Stimulated activated CD8-positive, alpha-beta memory T cell treated with anti-CD3 and anti-CD28 coated beads, Interleukin-7, amount 100 ng/mL, for 4 hours (primary cell): ENCODE results near the gene CPT1A.

Experiments used
- DNase-seq, 2 donors: peaks; one replicate each; pipeline ENCODE4 v3.0.0-alpha.2; 2020; ENCODE audit warnings: low read depth in 2 of 2

CPT1A gene

DNA sequence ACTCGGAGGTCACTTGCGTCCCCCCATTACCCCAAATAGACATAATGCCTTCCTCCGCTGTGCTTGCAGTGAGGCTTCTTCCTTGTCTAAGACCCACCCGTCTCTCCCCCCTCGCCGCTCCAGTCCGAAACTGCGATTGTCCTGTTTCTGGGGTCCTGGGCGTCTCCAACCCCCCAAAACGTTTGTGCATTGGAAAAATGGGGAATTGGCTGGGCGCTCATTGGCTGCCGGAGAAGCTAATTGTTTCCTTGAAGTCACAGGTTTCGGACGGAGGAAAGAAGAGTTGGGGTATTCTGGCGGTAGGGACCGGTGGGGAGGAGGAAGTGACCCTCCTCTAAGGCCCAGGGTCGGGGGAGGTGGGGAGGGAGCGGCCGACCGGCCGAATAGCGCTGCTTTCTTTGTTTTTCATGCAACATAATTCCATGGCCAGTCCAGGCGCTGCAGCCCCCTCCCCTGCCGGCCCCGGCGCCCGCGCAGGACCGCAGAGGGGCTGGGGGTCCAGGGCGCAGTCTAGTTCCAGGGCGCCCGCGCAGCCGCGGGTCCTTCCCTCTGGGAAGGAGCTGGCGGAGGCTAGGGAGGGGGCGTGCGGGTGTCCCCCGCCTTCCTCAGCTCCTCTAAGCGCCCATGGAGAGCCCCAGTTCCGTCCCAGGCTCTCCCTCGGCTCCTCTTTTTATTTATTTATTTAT is 12.7 kb upstream of the CPT1A start:
- DNase-seq = no peak

DNA sequence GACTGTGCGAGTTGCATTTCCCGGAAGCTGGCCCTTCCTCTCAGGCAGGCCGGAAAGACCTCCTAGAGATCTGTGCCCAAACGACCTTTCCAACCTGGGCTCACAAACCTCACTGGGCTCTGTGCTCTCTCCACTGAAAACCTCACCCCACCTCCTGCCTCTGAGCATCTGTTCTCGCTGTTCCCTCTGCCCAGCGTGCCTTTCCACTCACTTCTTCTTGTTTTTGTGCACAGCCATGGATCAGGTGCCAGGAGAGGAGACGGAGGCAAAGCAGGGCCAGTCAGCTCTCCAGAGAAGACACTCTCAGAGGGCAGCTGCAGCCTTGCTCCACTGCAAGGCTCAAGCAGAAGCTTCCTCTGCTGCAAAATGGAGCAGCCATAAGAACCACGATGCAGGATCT is 10.9 kb upstream of the CPT1A start:
- DNase-seq = no peak

DNA sequence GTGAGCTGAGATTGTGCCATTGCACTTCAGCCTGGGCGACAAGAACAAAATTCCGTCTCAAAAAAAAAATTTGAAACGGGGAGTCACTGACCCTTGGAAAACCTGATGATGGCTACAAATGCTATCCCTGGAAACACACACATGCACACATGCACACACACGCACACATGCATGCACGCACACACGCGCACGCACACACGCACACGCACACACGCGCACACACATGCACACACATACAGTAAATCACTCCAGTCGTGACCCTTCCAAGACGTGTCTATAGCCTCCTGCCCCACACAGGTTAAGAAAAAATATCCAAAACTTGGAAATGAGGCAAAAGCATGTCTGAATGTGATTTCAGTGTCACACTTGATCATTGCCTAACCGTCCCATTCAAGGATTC is 6.7 kb upstream of the CPT1A start:
- DNase-seq = no peak

DNA sequence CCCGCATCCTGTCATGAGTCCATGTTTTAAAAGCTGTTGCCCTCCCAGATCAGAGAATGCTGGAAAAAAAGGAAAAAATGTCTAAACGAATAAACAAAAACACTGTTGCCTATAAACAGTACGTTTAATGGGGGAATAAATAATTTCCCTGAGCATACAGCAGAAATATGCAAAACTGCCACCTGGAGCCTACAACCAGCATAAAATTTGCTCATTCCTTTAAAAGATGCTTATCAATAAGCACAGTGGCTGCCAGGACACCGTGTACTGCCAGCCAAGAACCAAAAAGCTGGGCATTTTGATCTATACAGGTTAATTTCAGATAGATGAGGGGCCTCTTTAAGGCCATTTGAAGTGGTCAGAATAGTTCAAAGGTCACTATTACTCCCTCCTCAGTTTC is 5.7 kb upstream of the CPT1A start:
- no peak for DNase-seq

DNA sequence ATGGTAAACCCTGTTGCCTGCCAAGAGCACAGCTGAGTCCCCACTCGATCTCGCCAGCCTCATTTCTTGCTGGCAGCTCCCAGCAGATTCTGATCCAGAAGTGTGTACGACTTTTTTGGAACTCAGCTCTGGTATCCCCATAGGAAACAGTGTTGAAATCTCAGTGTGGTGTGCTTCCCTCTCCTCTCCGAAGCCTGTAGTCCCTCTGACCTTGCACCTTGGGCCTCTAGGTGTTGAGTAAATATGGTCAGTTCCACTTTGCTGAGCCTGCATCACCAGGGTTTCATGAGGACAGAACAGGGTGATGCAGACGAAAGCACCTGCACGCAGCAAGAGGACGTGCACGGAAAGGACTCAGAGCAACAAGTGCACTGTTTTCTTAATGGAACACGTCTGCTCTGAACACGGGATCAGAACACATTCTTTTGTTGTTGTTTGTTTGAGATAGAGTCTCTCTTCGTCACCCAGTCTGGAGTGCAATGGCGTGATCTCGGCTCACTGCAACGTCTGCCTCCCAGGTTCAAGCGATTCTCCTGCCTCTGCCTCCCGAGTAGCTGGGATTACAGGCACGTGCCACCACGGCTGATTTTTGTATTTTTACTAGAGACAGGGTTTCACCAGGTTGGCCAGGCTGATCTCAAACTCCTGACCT is 3.8 kb upstream of the CPT1A start:
- DNase-seq = no peak

DNA sequence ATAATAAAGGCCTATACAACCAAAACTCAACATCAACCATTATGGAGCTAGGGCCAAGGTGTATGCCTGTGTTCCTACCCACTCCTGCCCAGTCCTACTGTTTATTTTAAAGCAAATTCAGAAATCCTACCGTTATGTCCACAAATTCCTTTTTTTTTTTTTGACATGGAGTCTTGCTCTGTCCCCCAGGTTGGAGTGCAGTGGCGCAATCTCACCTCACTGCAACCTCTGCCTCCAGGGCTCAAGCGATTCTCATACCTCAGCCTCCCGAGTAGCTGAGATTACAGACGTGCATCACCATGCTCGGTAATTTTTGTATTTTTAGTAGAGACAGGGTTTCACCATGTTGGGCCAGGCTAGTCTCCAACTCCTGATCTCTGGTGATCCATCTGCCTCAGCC is 3.1 kb upstream of the CPT1A start:
- no peak for DNase-seq

DNA sequence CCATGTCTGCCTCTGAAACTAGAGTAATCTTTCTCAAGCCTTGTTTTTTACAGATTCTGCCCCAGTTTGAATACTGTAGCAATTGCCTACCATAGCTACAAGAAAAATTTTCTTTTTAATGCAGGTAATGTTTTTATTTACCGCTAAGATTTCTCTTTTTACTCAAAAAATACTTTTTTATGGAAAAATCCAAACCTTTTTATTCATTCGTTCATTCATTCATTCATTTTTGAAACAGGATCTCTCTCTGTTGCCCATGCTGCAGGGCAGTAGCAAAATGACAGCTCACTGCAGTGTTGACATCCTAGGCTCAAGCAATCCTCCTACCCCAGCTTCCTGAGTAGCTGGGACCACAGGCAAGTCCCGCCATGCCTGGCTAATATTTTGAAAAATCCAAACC is 2.7 kb upstream of the CPT1A start:
- DNase-seq = no peak

DNA sequence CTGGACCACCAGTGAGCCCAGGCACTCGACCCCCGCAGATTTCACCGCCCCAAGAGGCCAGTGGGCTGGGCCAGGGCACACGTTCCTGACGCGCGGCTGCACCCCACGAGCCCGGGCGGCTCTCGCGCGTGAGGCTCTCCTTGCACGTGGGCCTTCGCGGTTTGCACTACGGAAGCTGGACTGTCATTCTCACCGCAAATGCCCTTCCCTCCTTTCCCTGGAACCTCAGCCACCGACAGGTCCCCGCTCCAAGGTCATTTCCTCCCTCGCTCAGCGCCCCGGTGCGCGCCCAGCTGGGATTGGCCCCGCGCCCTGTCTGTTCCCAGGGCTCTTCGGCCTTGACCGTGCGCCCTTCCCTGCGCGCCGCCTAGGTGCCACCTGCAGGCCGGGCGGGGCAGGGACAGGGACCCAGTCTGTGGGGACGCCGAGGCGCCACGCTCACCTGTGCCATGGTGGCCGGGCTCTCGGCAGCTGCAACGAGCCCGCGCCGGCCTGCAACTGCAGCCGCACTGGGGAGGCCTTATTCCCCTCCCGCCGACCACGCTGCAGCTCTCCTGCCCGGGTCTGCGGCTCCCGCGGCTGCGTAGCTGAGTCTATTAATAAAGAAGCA is 2.1 kb upstream of the CPT1A start:
- DNase-seq = peak in 1 of 2 donors; percentile 64

DNA sequence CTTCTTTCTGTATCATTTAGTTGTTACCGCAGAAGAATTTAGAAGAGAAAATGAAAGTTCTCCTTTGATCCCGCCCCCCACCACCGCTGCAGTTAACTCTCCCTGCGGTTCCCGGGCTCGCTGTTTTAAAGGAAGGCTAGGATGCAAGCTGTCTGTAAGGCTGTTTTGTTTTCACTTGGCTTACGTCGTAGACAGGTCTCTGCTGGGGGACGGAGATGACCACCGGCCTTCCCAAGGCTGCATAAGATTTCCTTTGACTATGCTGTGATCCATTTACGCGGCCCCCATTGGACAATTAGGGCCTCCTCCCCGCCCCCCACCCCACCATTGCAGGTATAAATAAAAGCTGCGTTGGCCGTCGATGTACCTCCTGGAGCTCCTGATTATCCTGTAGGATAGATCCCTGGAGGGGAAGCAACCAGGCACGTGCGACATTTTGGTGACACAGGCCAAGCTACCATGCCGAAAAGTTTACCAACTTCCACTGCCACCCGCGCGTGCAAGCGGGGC is 1.4 kb upstream of the CPT1A start:
- peak in 1 of 2 donors; percentile 30 for DNase-seq

DNA sequence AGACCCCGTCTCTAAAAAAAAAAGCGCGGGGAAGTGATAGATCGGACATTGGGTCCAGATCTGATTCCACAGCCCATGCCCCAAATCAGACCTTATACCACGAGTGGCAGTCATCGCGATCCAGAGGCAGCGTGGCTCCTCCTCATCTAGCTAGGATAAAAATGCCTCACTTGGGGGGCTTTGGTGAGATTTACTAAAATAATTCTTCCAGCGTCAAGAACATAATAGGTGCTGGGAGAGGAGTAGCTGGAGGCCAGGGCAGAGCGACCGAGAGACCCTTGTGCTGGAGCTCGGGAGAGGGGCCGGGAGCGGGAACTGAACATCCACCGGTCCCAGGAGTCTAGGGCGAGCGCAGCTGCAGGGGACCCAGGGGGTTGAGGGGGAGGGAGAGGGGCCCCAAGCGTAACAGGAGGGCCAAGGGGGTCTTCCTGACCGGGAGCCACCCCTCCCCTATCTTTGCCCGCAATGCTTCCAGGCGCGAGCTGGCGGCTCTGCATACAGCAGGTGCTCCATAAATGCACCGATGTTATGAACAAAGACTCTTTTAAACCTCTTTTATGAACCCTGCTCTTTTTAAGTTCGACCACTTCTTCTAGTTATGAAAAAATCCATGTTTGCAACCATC is 823 bp upstream of the CPT1A start:
- DNase-seq = no peak

DNA sequence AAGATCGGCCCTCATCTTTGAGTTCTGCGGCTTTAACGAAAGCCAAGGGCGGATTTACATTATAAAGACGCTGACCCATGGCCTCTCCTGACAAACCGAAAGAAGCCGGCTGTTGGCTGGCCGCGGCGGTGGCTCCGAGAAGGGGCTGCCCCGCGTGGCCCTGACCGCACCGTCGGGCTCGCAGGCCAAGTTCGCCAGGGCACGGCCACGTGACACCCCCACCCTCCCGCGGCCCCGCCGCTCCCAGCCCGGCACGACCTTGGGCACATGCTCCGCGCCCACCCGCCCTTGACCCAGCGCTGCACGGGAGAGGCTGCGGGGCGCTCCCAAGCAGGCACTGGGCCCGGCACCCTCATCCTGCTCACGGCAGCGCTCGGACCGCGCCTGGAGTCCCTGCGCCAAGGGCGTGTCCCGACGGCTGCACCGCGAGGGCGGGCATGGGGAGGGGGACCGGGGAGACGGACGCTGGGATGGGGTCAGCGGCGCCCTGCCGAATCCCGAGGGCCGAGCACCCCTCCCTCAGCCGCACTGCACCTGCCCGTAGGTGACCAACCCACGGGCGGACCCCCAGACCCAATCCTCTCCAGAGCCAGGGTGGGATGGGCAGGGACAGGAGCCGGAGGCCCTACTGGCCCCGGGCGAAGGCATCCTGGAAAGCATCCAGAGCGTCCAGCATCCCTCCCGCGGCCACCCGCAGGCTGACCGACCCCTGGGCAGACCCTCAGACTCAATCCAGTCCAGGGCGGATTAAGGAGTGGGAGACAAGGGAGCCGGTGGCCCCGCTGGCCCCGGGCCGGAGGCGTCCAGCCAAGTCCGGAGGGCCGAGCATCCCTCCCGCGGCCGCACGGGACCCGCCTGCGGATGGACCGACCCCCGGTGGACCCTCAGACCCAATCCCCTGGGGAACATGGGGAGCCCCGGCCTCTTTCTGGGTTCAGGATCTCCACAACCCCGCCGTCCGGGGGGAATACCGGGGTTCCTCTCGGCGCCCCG is 759 bp downstream of the CPT1A start:
- DNase-seq = peak in 1 of 2 donors; percentile 30

DNA sequence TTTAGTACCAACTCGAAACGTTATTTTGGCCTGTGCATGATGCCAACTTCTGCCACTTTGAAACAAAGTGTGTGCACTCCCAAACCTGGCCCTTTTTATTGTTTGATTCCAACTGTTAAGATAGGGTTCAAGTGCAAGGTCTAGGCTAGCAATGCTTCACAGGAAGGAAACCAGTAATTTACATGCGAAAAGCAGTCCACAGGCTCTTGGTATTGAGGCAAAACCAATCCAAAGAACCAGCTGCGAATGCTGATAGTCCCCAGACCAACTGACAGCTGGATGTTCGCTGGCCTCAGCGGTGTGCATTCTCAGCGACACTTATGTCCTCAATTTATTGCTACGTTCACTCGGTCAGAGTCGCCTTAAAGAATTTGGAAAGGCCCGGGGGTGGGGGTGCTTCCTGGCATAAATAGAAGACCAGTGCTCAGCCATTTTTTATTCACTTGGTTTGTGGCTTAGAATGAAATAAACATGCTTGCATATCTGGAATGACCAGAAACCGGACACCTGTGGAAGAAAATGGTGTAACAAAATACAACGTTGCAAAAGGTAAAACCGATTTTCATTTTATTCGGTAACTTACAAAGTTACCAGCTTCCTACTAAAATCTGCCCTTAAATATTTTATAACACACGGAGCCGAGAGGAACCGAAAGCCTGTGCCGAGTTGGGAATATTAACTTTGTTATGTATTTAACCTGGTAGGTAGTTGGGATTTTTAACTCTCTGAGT is 1.6 kb downstream of the CPT1A start:
- DNase-seq = no peak

DNA sequence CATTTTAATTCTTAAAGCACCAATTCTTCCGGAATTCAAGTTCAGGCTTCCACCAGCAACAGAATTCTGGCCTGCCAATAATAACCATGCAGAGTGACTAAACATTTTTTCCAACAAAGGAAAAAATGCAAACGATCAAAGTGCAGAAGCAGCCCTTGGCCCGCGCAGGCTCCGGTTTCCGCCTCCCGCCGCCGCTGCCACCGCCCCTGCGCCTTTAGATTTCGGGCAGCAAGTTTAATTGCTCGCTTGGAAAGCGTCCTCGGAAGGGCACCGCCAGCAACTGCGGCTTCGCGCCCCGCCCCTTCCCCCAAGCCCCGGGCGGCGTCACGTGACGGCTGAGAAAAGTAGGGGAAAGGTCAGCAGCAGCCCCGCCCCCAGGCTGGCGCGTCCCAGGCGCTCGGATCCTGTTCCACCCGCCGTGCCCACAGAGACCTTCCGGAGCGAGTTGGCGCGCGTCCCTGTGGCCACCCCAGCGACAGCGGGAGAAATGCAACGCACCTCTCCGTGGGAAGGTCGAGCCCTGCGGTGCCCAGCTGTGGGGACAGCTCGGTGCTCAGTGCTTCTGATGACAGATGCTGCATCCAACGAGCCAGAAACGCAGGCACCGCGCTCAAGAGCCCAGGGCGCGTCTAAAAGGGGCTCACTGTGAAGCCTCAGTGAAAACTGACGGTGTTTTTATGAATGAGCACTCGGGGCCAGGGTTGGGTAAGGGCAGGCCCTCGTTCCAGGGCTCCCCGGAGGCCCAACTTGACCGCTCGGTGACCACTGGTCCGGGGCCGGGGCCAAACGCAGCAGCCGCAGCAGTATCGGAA is 2.5 kb downstream of the CPT1A start:
- DNase-seq = peak; percentile 84 to 91

DNA sequence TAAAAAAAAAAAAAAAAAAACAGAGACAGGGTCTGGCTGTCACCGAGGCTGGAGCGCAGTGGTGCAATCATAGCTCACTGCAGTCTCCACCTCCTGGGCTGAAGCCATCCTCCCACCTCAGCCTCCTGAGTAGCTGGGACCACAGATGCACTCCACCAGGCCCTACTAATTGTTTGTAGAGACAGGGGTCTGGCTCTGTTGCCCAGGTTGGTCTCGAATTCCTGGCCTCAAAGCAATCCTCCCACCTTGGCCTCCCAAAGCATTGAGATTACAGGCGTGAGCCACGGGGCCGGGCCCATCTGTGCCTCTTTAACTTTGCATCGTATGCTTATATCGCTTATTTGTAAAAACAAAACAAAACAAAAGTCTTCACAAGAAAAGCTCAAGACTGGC is 3.1 kb downstream of the CPT1A start:
- DNase-seq = no peak

DNA sequence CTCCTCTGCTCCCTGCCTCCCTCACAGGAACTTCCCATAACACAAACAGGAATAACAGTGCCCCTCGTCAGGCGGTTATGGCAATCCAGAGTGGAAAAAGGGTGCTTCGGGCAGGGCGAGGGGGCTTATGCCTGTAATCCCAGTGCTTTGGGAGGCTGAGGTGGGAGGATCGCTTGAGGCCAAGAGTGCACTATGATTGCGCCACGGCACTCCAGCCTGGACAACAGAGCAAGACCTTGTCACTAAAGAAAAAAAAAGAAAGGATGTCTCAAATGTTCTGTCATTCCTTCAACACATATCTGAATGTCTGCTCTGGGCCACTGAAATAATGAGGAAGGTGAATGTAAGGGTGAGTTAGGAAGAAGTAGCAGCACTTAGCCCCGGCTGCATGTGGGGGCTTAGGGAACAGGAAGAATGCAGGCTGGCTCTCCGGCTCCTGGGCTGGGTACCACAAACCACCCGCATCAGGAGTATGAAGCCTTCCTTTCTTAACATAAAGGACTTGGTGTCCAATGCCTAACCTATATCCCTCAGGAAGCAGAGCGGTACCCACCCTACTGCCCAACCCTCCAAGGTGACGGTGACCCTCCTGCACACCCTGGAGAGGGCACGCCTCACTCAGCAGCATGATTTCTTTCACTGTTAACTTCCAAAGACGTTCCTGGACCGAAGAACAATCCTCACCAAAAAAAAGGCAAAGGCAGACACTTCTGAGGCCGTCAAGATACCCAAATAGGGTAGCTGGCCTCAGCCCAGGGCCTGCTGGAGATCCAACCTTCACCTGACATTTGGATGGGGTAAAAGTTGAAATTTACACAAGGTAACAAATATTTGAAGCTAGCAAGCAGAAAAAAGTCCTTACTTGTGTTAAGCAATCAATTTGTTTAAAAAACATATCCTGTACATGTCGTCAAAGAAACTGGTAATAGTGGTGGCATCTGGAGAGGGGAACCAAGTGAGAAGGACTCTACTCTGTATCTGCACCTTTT is 3.8 kb downstream of the CPT1A start:
- no peak for DNase-seq

DNA sequence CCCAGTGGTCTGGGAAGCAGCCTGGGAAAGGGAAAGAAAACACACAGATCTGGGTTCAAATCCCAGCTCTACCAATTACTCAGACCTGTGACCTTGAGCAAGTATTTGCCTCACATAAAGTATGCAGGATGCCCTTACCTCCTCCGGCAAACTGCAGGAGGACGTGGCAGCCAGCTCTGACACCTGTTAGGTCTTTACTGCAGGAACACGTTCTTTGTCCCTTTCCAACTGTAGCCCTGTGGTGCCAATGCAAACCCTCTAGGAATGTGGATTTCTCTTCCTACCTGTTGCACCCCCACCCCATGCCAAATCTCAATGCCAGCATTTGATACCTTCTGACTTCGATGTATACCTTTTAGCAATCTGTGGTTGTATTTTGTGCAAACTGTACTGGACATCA is 6.0 kb downstream of the CPT1A start:
- no peak for DNase-seq

DNA sequence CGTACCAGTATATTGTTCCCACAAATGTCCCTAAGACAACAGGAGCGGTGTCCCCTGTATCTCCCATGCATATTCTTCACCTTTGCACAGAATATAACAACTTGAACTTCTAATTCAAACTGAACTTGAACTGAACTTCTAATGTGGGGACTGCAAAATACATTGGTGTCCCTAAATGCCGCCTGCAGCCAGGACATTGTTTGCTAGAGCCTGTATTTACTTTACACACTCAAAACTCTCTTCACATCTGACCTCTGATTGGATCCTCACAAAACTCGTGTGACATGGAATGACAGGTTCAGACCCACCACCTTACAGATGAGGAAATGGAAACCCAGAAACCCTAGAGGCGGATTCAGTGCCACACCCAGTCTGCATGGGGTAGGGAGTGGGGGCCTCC is 6.4 kb downstream of the CPT1A start:
- no peak for DNase-seq

DNA sequence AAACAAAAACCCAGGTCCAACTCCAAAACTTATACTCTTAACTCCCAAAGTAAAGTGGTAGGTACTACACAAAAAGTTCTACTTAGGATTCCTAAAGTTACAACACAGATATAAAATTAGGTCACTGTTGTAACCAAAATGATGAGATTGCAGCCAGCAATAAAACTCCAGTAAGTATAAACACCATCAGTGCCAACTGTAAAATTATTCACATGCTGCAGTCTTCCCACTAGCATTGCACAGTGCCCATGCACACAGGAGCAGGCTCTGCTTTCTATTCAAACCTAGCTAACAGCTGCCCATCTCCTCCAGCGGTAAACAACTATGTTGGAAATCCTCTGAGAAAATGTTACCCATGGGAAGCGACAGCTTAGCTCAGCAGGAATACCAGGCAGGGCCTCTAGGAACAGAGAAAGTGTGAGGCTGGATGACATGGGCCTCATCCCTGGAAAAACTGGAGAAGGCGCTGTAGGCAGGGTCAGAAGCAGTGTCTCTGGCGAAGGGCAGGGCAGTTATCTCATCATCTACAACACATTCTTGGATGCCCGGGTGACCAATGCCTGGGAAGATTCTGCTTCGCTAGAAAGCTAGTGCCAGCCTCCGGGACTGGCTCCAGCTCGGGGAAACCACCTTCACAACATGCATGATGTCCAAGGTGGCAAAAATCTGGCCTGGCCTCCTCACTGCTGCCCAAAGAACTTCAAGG is 9.1 kb downstream of the CPT1A start:
- no peak for DNase-seq
